ENCODE measurements around the gene PPCDC.

PPCDC gene

GRCh38 chr15:75023181-75023871 is at the start of gene PPCDC:
Gene PPCDC (plus strand): TSS chr15:75023590. CDS start chr15:75028319, 4,729 bp downstream.
- DNase-seq (ENCODE audit: insufficient read length, low spot score) (peak; percentile 98), FAIRE-seq (peak; percentile 75)

GRCh38 chr15:74976159-74976558 is 47.2 kb upstream of the PPCDC start:
- no peak for FAIRE-seq
- no peak for DNase-seq (ENCODE audit: insufficient read length, low spot score)

- DNase-seq (ENCODE audit: insufficient read length, low spot score) (no peak), FAIRE-seq (no peak)
Measured at GRCh38 chr15:74977599-74977998, 45.8 kb upstream of the PPCDC start.

- DNase-seq (ENCODE audit: insufficient read length, low spot score): no peak
- FAIRE-seq: no peak
Measured at GRCh38 chr15:74978077-74978476, 45.3 kb upstream of the PPCDC start.

- FAIRE-seq (no peak), DNase-seq (ENCODE audit: insufficient read length, low spot score) (no peak)
Measured at GRCh38 chr15:74978503-74978902, 44.9 kb upstream of the PPCDC start.

GRCh38 chr15:74982183-74982582 is 41.2 kb upstream of the PPCDC start:
- DNase-seq (ENCODE audit: insufficient read length, low spot score) (no peak), FAIRE-seq (no peak)

- FAIRE-seq: no peak
- DNase-seq (ENCODE audit: insufficient read length, low spot score): no peak
Measured at GRCh38 chr15:74983725-74984231, 39.6 kb upstream of the PPCDC start.

GRCh38 chr15:74988007-74988800 is 35.2 kb upstream of the PPCDC start:
- no peak for FAIRE-seq
- peak; percentile 53 for DNase-seq (ENCODE audit: insufficient read length, low spot score)

- DNase-seq (ENCODE audit: insufficient read length, low spot score): no peak
- FAIRE-seq: no peak
Measured at GRCh38 chr15:74989527-74989926, 33.9 kb upstream of the PPCDC start.

GRCh38 chr15:74992619-74993018 is 30.8 kb upstream of the PPCDC start:
- FAIRE-seq: no peak
- no peak for DNase-seq (ENCODE audit: insufficient read length, low spot score)

- no peak for FAIRE-seq
Measured at GRCh38 chr15:74994236-74994635, 29.2 kb upstream of the PPCDC start.

GRCh38 chr15:74994685-74995084 is 28.7 kb upstream of the PPCDC start:
- no peak for DNase-seq (ENCODE audit: insufficient read length, low spot score)
- FAIRE-seq: no peak

More at GRCh38 chr15:74994236-74994635, 29.2 kb upstream of the PPCDC start:
- DNase-seq (ENCODE audit: insufficient read length, low spot score): no peak

- DNase-seq (ENCODE audit: insufficient read length, low spot score): peak; percentile 97
- FAIRE-seq: peak; percentile 79
Measured at GRCh38 chr15:74995182-74995778, 28.1 kb upstream of the PPCDC start, which contains the start of gene SCAMP5. Gene SCAMP5 (plus strand): TSS chr15:74995563. CDS start chr15:75011840, 16,277 bp downstream.

- DNase-seq (ENCODE audit: insufficient read length, low spot score) (no peak), FAIRE-seq (no peak)
Measured at GRCh38 chr15:74995779-74996765, 27.3 kb upstream of the PPCDC start.

- FAIRE-seq: no peak
- DNase-seq (ENCODE audit: insufficient read length, low spot score): no peak
Measured at GRCh38 chr15:74997141-74997540, 26.2 kb upstream of the PPCDC start.

- FAIRE-seq (no peak), DNase-seq (ENCODE audit: insufficient read length, low spot score) (no peak)
Measured at GRCh38 chr15:74997543-74997942, 25.8 kb upstream of the PPCDC start.

- FAIRE-seq (no peak), DNase-seq (ENCODE audit: insufficient read length, low spot score) (no peak)
Measured at GRCh38 chr15:75001310-75001709, 22.1 kb upstream of the PPCDC start.

- no peak for DNase-seq (ENCODE audit: insufficient read length, low spot score)
- FAIRE-seq: no peak
Measured at GRCh38 chr15:75002398-75002797, 21.0 kb upstream of the PPCDC start.

- FAIRE-seq: no peak
- DNase-seq (ENCODE audit: insufficient read length, low spot score): no peak
Measured at GRCh38 chr15:75007216-75007615, 16.2 kb upstream of the PPCDC start.

GRCh38 chr15:75008221-75008625 is 15.2 kb upstream of the PPCDC start:
- FAIRE-seq (no peak), DNase-seq (ENCODE audit: insufficient read length, low spot score) (no peak)
